ENCODE measurements around the gene SUSD6.
"Not testable (repeated sequence)": the region's sequence is repeated elsewhere in the genome, so short reads cannot be mapped to it uniquely, and the experiment has no call there.

Gene SUSD6

DNA sequence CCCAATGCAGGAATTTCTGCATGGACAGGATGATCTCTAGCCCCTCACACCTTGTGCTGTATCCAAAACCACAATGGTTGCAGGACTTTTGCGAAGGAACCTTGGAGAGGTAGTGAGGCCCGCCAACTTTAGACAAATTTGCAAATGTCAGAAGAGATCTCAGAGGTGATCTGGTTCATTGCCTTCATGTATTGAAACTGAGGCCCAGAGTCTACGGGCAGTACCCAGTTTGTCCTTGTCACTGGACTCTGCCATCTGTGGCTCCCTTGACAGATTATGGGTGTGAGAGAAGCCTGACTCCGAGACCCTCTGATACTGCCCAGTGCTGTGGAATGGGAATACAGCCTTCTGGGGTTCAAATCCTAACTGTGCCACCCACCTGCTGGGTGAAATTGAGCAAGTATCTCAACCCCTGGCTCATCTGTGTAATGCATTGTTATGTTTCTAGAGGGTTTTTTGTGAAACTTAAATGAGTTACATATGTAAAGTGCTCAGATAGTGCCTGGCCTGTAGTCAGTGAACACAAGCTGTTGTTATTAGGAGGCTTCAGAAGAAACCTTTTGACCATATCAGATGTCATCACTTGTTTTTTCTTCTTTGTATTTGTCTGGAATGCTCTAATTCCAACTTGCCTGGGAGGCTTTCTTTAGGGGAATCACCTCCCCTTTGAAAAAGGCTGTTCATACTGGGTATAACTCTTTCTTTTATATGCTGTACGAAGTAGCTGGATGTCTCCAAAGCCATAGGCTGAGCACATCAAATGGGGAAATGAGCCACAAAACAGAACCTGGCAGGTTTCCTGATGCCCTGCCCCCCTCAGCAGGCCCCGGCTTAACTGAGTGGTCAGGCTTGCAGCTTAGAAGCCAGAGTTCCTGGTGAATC is 84.2 kb downstream of the SUSD6 start:
- DNase-seq (ENCODE audit: low spot score) = peak; percentile 19

DNA sequence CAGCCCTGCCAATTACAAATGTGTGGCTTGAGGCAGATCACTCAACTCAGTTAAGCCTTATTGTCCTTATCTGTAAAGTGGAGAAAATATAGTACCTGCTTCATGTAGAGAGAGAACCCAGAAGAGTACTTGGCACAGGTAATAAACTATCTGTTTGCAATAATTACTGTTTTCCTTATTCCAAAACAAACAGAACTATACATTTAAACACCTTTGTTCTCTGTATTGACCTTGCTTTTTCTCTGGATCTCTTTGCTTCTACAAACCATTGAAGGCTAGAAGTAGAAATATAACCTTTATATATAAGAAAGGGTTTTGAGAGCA is 84.8 kb downstream of the SUSD6 start:
- no peak for DNase-seq (ENCODE audit: low spot score)

DNA sequence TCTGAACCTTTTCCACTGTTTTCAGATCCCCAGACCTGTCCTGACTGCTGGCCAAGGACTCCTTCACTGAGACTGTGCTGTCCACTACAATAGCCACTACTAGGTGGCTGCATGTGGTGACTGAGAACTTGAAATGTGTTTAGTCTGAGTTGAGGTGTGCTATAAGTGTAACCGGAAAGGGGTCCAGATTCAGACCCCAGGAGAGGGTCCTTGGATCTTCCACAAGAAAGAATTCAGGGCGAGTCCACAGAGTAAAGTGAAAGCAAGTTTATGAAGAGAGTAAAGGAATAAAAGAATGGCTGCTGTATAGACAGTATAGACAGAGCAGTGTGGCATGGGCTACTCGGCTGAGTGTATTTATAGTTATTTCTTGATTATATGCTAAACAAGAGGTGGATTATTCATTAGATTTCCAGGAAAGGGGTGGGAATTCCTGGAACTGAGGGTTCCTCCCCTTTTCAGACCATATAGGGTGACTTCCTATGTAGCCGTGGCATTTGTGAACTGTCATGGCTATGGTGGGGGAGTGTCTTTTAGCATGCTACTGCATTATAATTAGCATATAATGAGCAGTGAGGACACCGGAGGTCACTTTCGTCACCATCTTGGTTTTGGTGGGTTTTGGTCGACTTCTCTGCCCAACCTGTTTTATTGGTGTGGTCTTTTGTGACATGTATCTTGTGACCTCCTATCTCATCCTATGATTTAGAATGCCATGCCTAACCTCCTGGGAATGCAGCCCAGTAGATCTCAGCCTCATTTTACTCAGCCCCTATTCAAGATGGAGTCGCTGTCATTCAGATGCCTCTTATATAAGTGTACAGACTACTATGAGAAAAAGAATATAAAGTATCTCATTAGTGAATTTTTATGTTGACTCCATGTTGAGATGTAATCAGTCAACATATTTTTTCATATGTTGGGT is 85.5 kb downstream of the SUSD6 start:
- DNase-seq (ENCODE audit: low spot score) = no peak

DNA sequence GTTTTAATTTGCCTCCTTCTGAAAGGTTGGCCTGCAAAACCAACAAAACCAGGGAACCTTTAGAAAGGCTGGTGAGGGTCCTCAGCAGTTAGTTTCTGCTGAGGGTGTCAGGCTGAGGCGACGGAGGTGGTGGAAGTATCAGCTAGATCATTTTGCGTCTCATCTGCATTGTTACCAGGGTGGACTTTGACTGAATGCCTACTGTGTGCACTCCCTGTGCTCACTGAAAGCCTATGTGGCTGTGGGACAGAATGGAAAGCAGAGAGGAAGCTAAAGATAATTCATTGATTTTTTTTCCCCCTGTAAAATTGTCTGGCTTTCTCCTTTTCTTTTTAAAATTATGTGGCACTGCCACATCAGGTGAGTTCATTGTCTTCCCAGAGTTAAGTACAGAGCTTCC is 87.2 kb downstream of the SUSD6 start:
- DNase-seq (ENCODE audit: low spot score) = no peak

DNA sequence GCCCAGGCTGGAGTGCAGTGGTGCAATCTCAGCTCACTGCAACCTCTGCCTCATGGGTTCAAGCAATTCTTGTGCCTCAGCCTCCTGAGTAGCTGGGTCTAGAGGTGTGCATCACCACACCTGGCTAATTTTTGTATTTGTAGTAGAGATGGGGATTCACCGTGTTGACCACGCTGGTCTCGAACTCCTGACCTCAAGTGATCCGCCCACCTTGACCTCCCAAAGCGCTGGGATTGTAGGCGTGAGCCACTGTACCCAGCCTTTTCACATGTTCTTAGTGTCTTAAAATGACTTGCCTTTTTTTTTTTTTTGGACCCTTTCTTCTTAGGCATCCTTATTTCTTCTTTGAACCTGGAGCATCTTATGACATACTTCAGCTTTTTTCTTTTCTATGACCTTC is 87.8 kb downstream of the SUSD6 start:
- DNase-seq (ENCODE audit: low spot score) = not testable (repeated sequence)

DNA sequence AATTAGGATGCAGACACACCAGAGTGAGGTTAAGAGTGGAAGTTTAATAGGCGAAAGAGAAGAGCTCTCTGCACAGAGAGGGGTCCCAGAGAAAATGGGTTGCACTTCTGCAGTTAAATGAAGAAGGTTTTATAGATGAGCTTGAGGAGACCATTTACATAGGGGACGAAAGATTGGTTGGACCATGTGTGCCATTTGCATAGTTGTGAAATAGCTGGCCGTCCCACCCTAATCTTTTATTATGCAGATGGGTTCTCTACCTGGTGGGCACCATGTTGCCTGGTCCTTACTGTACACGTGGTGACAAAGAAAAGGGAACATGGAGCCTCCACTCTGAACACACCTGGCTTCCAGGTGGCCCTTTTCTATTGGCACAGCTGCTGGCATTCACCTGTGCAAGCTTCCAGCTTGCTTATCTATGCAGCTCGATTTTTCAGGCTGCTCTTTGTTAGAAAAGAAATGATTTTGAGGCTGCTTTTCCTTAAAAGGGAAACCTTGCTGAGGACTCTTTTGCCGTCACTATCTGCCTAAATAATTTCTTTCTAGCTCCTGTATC is 88.4 kb downstream of the SUSD6 start:
- no peak for DNase-seq (ENCODE audit: low spot score)

DNA sequence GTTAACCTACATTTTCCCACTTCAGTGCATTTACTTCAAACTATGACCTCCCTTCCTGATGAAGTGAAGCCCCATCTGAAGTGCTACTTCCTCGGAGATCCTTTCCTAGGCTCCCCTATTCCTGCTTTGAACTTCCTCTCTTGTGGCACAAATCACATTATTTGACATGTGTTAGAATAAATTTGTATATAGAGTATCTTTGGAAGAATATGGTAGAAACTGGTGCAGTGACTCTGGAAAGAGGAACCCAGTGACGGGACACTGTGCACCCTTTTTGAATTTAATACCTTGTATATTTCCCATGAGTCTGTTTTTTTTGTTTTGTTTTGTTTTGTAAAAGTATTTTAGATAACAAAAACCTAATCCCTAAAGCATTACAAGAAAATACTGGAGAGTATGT is 89.2 kb downstream of the SUSD6 start:
- no peak for DNase-seq (ENCODE audit: low spot score)

DNA sequence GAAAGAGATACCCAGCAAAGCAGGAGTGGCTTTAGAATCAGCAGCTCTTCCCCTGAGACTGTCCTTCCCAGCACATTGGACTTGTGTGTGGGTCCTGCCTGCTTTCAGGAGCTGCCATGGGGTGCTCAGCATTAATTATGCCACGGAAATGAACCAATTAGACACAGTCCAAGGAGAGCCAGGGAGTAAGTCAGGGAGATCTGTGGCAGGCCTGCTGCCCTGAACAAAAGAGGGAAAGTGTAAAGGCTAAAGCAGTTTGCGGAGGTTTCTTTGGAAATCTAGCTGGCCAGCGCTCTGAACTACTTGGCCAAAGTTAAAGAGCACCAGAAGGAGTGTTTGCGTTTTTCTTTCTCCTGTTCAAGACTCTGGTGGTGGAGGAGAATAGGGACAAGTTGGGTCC is 89.9 kb downstream of the SUSD6 start:
- no peak for DNase-seq (ENCODE audit: low spot score)

DNA sequence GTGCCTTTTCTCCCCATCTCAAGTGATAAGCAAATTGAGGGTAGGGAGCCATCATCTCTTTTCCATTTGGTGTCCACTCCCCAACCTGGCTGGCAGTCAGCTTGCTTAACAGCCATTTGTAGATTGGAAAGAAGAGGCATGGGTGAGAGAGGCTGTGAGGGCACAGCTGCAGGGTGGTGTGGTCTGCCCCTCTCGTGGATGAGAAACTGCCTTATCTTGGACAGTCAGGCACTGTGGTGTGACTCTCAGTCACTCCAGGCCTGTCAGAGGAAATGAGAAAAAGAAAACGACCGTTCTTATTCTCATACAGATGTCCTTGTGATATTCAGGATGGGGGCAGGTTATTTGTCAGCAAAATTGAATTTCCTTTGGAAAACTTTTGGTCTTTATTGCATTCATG is 90.5 kb downstream of the SUSD6 start:
- DNase-seq (ENCODE audit: low spot score) = no peak

DNA sequence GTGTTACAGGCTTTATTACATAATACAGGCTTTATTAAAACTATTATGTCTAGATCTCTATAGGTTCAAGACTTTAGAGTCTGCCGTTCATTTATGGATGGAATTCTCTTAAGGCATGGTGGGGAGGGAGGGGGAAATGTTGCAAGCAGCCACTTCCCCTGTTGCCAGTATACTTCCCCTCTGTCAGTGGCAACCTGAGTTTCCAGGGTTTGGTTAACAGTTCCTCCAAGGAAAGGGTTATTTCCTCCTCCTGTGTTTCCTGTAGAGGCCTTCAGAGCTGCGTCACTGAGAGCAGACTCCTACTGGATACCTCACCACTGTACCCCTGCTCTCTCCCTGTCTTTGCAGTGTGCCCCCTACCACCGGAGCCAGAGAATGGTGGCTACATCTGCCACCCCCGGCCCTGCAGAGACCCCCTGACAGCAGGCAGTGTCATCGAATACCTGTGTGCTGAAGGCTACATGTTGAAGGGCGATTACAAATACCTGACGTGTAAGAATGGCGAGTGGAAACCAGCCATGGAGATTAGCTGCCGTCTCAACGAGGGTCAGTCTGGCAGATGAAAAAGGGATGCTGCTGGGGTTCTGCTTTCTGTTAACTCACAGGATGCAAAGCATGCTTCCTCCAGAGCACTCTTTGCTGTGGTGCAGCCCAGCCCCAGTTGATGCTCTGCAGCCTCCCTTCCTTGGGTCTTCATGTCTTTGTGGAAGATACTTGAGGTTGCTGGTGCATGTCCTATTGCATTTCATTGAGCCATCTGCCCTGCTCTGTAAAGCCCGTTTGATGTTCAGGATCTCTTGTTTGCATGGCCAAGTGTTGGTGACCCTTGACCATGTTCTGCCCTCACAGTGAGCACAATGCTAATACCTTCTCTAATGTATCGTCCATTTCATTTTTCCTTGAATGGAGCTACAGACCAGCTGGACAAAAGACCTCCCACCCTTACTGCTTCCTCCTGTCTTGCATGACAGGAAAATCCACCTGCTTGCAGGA is 91.9 kb downstream of the SUSD6 start:
- DNase-seq (ENCODE audit: low spot score) = no peak

DNA sequence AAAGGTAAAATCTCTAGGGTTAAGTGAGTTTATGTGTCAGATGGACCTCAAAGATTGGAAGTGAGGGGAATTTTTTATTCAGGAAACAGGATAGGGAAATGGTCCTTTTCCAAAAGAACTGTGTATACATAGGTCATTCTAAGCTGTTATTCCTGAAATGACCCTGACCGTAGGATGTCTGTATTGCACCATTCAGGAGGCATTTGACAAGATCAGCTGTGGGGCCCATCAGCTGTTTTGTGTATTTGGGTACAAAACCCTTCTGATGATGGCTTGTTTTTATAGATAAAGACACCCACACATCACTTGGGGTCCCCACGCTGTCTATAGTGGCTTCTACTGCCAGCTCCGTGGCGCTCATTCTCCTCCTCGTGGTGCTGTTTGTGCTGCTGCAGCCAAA is 92.9 kb downstream of the SUSD6 start:
- no peak for DNase-seq (ENCODE audit: low spot score)

DNA sequence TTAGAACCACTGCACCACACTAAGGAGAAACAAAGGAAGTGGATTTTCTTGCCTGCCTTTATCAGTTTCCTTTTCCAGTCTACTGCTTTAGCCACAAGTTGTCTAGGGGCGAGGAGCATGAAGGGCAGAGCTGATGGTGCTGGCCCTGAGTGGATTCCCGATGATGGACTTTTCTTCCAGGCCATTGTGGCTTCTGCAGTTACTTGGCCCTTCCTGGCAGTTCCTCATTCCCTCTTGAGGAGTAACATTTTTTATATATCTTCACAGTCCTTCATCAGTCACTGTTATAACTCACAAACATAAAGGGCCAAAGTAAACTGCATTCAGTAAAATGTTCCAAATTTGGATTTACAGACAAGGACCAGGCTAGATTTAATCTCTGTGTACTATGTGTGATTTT is 94.3 kb downstream of the SUSD6 start:
- no peak for DNase-seq (ENCODE audit: low spot score)

DNA sequence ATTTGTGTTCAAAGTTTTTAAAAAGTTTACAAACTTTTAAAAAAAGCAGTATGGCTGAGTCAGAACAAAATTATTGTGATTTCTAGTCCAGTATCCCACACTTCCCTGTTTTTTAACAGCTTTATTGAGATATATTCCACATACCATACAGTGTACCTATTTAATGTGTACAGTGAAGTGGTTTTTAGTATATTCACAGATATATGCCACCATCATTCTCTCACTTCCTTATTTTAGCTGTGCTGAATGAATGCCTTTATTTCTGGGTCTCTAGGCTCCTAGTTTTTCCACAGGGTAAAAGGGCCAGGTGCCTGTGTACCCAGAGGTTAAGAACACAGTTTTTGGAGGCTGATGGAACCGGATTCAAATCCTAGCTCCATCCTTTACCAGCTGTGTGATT is 96.7 kb downstream of the SUSD6 start:
- no peak for DNase-seq (ENCODE audit: low spot score)

DNA sequence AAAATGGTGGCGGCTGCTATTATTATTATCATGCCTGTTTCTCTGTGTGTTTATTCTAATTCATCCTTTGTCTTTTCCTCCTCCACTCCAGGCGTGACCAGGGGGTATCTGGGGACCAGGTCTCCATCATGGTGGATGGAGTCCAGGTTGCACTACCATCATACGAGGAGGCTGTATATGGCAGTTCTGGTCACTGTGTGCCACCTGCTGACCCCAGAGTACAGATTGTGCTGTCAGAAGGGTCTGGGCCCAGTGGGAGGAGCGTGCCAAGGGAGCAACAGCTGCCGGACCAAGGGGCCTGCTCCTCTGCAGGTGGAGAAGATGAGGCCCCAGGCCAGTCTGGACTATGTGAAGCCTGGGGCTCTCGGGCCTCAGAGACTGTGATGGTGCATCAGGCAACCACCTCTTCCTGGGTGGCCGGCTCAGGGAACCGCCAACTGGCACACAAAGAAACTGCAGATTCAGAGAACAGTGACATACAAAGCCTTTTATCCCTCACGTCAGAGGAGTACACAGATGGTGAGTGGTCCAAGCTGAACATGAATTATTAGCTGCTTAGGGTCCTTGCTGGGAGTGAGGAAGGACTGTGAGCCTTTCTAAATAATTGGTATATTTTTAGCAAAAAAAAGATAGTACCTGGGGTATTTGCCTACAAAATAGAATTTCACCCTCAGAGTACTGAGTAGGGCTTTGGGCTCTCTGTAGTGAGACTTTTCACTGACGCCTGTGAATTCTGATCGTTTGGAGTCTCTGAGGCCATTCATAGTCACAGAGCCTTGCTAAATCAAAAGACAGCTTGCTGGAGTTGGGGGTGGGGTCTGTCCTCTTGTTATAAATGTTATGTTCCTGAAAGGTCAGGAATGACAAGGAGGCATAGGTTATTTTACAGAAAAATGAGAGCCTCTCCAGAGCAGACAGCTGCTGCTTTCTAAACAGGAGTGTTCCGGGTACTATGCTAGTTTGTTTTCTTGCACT is 97.5 kb downstream of the SUSD6 start:
- no peak for DNase-seq (ENCODE audit: low spot score)

DNA sequence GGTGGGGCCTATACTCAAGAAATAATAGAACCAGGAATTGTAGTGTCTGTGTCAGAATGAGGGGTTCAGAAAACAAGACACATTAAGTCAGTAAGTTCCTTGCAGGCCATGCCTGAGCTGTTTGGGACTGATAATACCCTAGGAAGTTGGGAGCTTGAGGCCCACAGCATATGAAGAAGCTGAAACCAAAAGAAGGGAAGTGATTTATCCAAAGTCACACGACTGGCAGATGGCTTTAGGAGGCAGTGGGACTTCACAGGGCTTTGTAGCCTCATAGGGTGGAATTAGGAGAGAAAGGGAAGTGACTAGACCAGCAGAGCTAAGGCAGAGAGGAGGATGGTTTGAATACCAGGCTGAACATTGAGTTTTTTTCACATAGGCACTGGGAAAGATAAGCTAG is 99.0 kb downstream of the SUSD6 start:
- no peak for DNase-seq (ENCODE audit: low spot score)

DNA sequence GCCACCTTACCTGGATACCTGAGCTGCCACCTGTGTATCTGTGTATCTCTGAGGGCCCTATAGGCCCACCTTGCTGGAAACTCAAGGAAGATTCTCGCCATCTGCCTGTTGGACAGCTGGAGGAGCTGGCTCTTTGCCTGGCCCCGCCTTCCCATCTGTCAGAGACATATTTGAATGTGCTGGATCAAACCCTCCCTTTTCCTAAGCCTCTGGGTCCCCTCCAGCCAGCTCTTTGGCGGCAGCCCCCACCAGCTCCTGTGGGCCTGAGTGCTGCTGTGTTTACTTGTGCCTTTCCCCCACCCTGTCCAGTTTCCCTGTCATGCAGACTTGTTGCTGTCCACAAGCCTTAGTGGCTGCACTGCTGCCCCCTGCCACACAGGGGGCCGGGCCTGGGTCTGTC is 99.7 kb downstream of the SUSD6 start:
- DNase-seq (ENCODE audit: low spot score) = no peak

DNA sequence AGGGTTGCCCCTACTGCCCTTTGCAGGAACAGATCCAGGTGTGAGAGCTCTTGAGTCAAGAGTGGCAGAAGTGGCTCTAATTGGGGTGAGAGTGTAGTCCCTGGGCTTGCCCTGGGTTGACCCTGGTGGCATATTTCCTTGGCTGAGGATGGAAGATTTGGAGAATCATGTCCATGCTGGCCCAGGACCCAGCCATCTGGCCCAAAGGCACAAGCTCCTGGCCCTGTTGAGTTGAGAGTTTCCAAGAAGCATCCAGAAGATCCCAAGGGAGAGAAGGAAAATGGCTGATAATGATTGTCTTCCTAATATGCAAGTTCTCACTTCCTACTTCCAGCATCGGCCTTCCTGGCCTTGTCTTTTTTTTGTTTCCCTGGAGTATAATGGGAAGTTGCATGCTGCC is 100.1 kb downstream of the SUSD6 start:
- no peak for DNase-seq (ENCODE audit: low spot score)

DNA sequence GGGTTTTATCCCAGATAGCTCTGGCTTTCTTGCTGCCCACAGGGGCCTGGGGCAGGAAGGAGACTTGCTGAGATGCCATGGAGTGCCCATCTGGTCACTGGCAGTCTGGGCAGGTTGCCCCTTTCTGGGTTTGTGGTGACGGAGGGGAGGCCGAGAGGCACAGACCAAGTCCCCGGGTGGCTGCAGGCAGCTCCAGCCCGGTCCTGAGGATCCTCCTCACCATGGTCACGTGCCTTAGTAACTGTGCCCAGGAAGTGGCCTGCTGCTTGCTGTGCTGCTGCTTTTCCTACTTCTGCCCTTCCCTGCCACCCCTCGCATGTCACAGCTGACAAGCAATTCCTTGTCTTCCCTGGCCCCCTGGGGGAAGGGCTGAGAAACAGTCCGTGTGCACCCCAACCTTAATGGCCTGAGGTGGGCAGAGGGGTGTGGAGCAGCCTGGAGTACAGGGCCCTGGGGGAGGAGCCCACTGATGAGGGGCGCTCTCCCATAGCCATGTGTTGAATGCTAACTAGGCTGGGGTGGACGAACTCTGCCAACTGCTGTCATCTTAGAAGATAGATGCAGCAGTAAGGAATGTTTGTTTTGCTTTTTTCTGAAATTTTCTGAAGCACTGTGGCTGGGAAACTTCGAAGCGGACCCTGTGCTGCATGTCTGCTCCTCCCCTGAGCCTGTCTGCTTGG is 100.6 kb downstream of the SUSD6 start:
- DNase-seq (ENCODE audit: low spot score) = no peak

DNA sequence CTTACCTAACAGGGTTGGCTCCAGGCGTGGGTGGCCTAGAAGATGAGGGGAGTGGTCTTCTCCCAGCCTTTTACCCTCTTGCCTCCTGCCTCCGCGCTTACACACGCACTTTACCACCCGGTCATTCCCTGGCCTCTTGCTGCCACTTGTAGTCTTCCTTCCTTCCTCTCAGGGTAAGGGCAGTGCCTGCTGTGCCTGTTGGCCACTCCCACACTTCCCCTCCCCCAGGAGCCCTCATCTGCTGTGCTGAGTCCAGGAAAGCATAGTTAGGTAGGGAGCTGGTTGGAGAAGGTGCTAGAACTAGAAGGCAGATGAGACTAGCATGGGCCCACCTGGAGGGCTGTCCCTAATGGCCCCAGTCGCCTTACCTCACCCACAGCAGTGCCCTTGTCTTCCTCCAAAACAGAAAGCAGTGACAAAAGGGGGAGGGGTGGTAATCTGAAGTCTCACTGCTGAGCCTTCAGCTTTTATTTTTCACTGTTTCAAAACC is 101.2 kb downstream of the SUSD6 start:
- no peak for DNase-seq (ENCODE audit: low spot score)
